MM.1S (cell line): Measurements from ENCODE around the gene TAB2.

Experiments used
- CTCF ChIP-seq: fragments of 300-600 bp; sonication (generic); IDR thresholded peaks from 2 replicates; pipeline ENCODE4 v1.5.1; 2016; ENCODE audit warnings: antibody characterized with exemption, low read length, mixed read lengths
- EZH2 ChIP-seq: fragments of 300-600 bp; sonication (generic); optimal IDR thresholded peaks from 2 replicates; pipeline ENCODE3; 2017; ENCODE audit warnings: low read depth, mild to moderate bottlenecking, antibody characterized with exemption, low read length, mixed read lengths
- EZH2phosphoT487 ChIP-seq: fragments of 300-600 bp; sonication (generic); IDR thresholded peaks from 2 replicates; pipeline ENCODE4 v1.6.1; 2018; ENCODE audit warnings: antibody characterized with exemption, low read length

GRCh38 chr6:149439626-149440025 lies 122.1 kb downstream of the TAB2 start:
- no peak for TF ChIP-seq CTCF
- TF ChIP-seq EZH2 = no peak
- TF ChIP-seq EZH2phosphoT487 = no peak
